Activated CD4-positive, alpha-beta memory T cell treated with anti-CD3 and anti-CD28 coated beads for 36 hours (primary cell): Measurements from ENCODE around the gene SIN3B. TPM values are rescaled to one million over a fixed set of nuclear protein-coding genes. Genes with fewer than 3 reads are reported as not detected.

ENCODE experiments used
- CTCF ChIA-PET: fragments of 350-600 bp; sonication (Branson Sonifier 250); formaldehyde crosslinking; loops from one replicate; lab custom pipeline; 2021; ENCODE audit warnings: antibody characterized with exemption, inconsistent platforms; lab: Charles Lee
- POLR2A ChIA-PET: fragments of 350-600 bp; sonication (Branson Sonifier 250); formaldehyde crosslinking; loops from one replicate; lab custom pipeline; 2021; ENCODE audit warnings: antibody characterized with exemption; lab: Charles Lee
- DNase-seq: peaks from one replicate; pipeline ENCODE4 v3.0.0-alpha.2; 2020
- H3K27ac Mint-ChIP-seq: one replicate; pipeline ENCODE4 v1.8.0; 2021; ENCODE audit warnings: mixed read lengths
- H3K27me3 Mint-ChIP-seq: one replicate; pipeline ENCODE4 v1.8.0; 2021; ENCODE audit warnings: mixed read lengths
- H3K36me3 Mint-ChIP-seq: one replicate; pipeline ENCODE4 v1.8.0; 2021; ENCODE audit warnings: mixed read lengths
- H3K4me1 Mint-ChIP-seq: one replicate; pipeline ENCODE4 v1.8.0; 2021; ENCODE audit warnings: low read depth, mixed read lengths
- H3K4me3 Mint-ChIP-seq: one replicate; pipeline ENCODE4 v1.8.0; 2021; ENCODE audit warnings: mild to moderate bottlenecking, mixed read lengths
- H3K9me3 Mint-ChIP-seq: one replicate; pipeline ENCODE4 v1.8.0; 2021; ENCODE audit warnings: mixed read lengths
- intact Hi-C: fragments of 100-400 bp; cut with micrococcal nuclease; formaldehyde crosslinking; loops from one replicate; pipeline ENCODE4 v1.15.1; 2023
- total RNA-seq, 2 experiments: library from RNA; stranded (reverse); gene quantifications; one replicate each; pipeline ENCODE4 v1.2.3, GENCODE V29; 2021

The SIN3B gene
- total RNA-seq, 2 experiments from 2014 or later = 21.9 to 23.4 TPM

- no peaks in the 10 kb centered on the region for H3K27me3 Mint-ChIP-seq
- DNase-seq = peak; percentile 33
- H3K9me3 Mint-ChIP-seq = no peaks in the 10 kb centered on the region
- peaks cover 26% of the 10 kb centered on the region for H3K36me3 Mint-ChIP-seq
- POLR2A ChIA-PET = interaction anchor here (0.6 kb wide), 1 partner anchor 477 kb away, joined by 3 read pairs; no protein-coding TSS in a partner anchor
- H3K4me1 Mint-ChIP-seq = peaks cover 19% of the 10 kb centered on the region
- intact Hi-C loops = no loop called here
- CTCF ChIA-PET = no interaction called here
- peak overlapping the region; percentile 23 for H3K27ac Mint-ChIP-seq
- H3K4me3 Mint-ChIP-seq = no peak overlapping the region
Measured at GRCh38 chr19:16834747-16835146, 5.5 kb downstream of the SIN3B start.

- H3K27me3 Mint-ChIP-seq = no peaks in the 10 kb centered on the region
- POLR2A ChIA-PET = interaction anchor here (0.6 kb wide), 1 partner anchor 12 kb away, joined by 3 read pairs; no protein-coding TSS in a partner anchor
- peaks cover 7% of the 10 kb centered on the region for H3K4me1 Mint-ChIP-seq
- DNase-seq = peak; percentile 15
- intact Hi-C loops = no loop called here
- CTCF ChIA-PET = no interaction called here
- H3K9me3 Mint-ChIP-seq = no peaks in the 10 kb centered on the region
- H3K27ac Mint-ChIP-seq = no peak overlapping the region
- peaks cover 25% of the 10 kb centered on the region for H3K36me3 Mint-ChIP-seq
- H3K4me3 Mint-ChIP-seq = no peak overlapping the region
Measured at GRCh38 chr19:16836115-16837034, 7.2 kb downstream of the SIN3B start.

GRCh38 chr19:16837035-16837362 is 7.8 kb downstream of the SIN3B start:
- H3K4me3 Mint-ChIP-seq = no peak overlapping the region
- ChIA-PET CTCF (no interaction called here), POLR2A (no interaction called here)
- intact Hi-C loops = no loop called here
- peaks cover 4% of the 10 kb centered on the region for H3K4me1 Mint-ChIP-seq
- H3K36me3 Mint-ChIP-seq = peaks cover 22% of the 10 kb centered on the region
- DNase-seq = no peak
- no peaks in the 10 kb centered on the region for H3K27me3 Mint-ChIP-seq
- H3K9me3 Mint-ChIP-seq = no peaks in the 10 kb centered on the region
- no peak overlapping the region for H3K27ac Mint-ChIP-seq

- Mint-ChIP-seq H3K4me3 (no peak overlapping the region), H3K4me1 (no peaks in the 10 kb centered on the region), H3K27ac (no peak overlapping the region), H3K36me3 (peaks cover 12% of the 10 kb centered on the region), H3K27me3 (no peaks in the 10 kb centered on the region), H3K9me3 (no peaks in the 10 kb centered on the region)
- no peak for DNase-seq
- ChIA-PET POLR2A (no interaction called here), CTCF (no interaction called here)
- intact Hi-C loops = no loop called here
Measured at GRCh38 chr19:16841391-16841926, 12.3 kb downstream of the SIN3B start.

GRCh38 chr19:16846901-16847300 is 17.7 kb downstream of the SIN3B start:
- Mint-ChIP-seq H3K36me3 (peaks cover 29% of the 10 kb centered on the region), H3K9me3 (no peaks in the 10 kb centered on the region), H3K27me3 (no peaks in the 10 kb centered on the region), H3K4me1 (no peaks in the 10 kb centered on the region), H3K27ac (no peak overlapping the region), H3K4me3 (no peak overlapping the region)
- ChIA-PET CTCF (no interaction called here), POLR2A (no interaction called here)
- no peak for DNase-seq
- intact Hi-C loops = no loop called here

- ChIA-PET CTCF (no interaction called here), POLR2A (no interaction called here)
- intact Hi-C loops = no loop called here
- no peaks in the 10 kb centered on the region for H3K9me3 Mint-ChIP-seq
- no peak overlapping the region for H3K4me3 Mint-ChIP-seq
- H3K27me3 Mint-ChIP-seq = no peaks in the 10 kb centered on the region
- H3K36me3 Mint-ChIP-seq = peaks cover 31% of the 10 kb centered on the region
- DNase-seq = no peak
- no peak overlapping the region for H3K27ac Mint-ChIP-seq
- no peaks in the 10 kb centered on the region for H3K4me1 Mint-ChIP-seq
Measured at GRCh38 chr19:16847430-16847829, 18.2 kb downstream of the SIN3B start.

GRCh38 chr19:16849168-16849567 is 20.0 kb downstream of the SIN3B start:
- no peaks in the 10 kb centered on the region for H3K27me3 Mint-ChIP-seq
- intact Hi-C loops = no loop called here
- H3K4me3 Mint-ChIP-seq = no peak overlapping the region
- DNase-seq = no peak
- H3K4me1 Mint-ChIP-seq = no peaks in the 10 kb centered on the region
- H3K36me3 Mint-ChIP-seq = peaks cover 32% of the 10 kb centered on the region
- ChIA-PET POLR2A (no interaction called here), CTCF (no interaction called here)
- no peak overlapping the region for H3K27ac Mint-ChIP-seq
- H3K9me3 Mint-ChIP-seq = no peaks in the 10 kb centered on the region

- POLR2A ChIA-PET = no interaction called here
- peaks cover 36% of the 10 kb centered on the region for H3K36me3 Mint-ChIP-seq
- no peaks in the 10 kb centered on the region for H3K9me3 Mint-ChIP-seq
- intact Hi-C loops = no loop called here
- no peaks in the 10 kb centered on the region for H3K27me3 Mint-ChIP-seq
- no peak for DNase-seq
- no peaks in the 10 kb centered on the region for H3K4me1 Mint-ChIP-seq
- no peak overlapping the region for H3K4me3 Mint-ChIP-seq
- no peak overlapping the region for H3K27ac Mint-ChIP-seq
- CTCF ChIA-PET = interaction anchor here (0.7 kb wide), 1 partner anchor 132 kb away, joined by 4 read pairs; no protein-coding TSS in a partner anchor
Measured at GRCh38 chr19:16850133-16850532, 20.9 kb downstream of the SIN3B start.

- intact Hi-C loops = no loop called here
- no peak for DNase-seq
- no peaks in the 10 kb centered on the region for H3K9me3 Mint-ChIP-seq
- no peak overlapping the region for H3K27ac Mint-ChIP-seq
- no peaks in the 10 kb centered on the region for H3K4me1 Mint-ChIP-seq
- H3K27me3 Mint-ChIP-seq = no peaks in the 10 kb centered on the region
- no peak overlapping the region for H3K4me3 Mint-ChIP-seq
- CTCF ChIA-PET = no interaction called here
- peaks cover 37% of the 10 kb centered on the region for H3K36me3 Mint-ChIP-seq
- POLR2A ChIA-PET = no interaction called here
Measured at GRCh38 chr19:16851031-16851712, 22.0 kb downstream of the SIN3B start.

GRCh38 chr19:16853066-16853465 is 23.9 kb downstream of the SIN3B start:
- intact Hi-C loops = no loop called here
- DNase-seq = no peak
- Mint-ChIP-seq H3K27ac (no peak overlapping the region), H3K4me1 (no peaks in the 10 kb centered on the region), H3K27me3 (no peaks in the 10 kb centered on the region), H3K4me3 (no peak overlapping the region), H3K36me3 (peaks cover 31% of the 10 kb centered on the region), H3K9me3 (no peaks in the 10 kb centered on the region)
- POLR2A ChIA-PET = no interaction called here
- CTCF ChIA-PET = no interaction called here

GRCh38 chr19:16856091-16856490 is 26.9 kb downstream of the SIN3B start:
- CTCF ChIA-PET = no interaction called here
- H3K27ac Mint-ChIP-seq = no peak overlapping the region
- H3K4me3 Mint-ChIP-seq = no peak overlapping the region

GRCh38 chr19:16859626-16860025 is 30.4 kb downstream of the SIN3B start:
- intact Hi-C loops = no loop called here
- POLR2A ChIA-PET = no interaction called here
- H3K36me3 Mint-ChIP-seq = peaks cover 18% of the 10 kb centered on the region

More at GRCh38 chr19:16856091-16856490, 26.9 kb downstream of the SIN3B start:
- intact Hi-C loops = no loop called here
- POLR2A ChIA-PET = no interaction called here
- H3K4me1 Mint-ChIP-seq = no peaks in the 10 kb centered on the region
- H3K27me3 Mint-ChIP-seq = no peaks in the 10 kb centered on the region
- H3K36me3 Mint-ChIP-seq = peaks cover 17% of the 10 kb centered on the region
- no peak for DNase-seq
- no peaks in the 10 kb centered on the region for H3K9me3 Mint-ChIP-seq

More at GRCh38 chr19:16859626-16860025, 30.4 kb downstream of the SIN3B start:
- Mint-ChIP-seq H3K27me3 (no peaks in the 10 kb centered on the region), H3K9me3 (no peaks in the 10 kb centered on the region), H3K27ac (no peak overlapping the region), H3K4me1 (no peaks in the 10 kb centered on the region), H3K4me3 (no peak overlapping the region)
- DNase-seq = no peak
- CTCF ChIA-PET = no interaction called here
